Measurements from ENCODE around the gene RPLP1. TPM values are rescaled to one million over a fixed set of nuclear protein-coding genes. Genes with fewer than 3 reads are reported as not detected.

Gene RPLP1
- total RNA-seq, 1 donor from 2014 or later = 1,633 TPM

- no peak for DNase-seq (ENCODE audit: low spot score)
- no peak overlapping the region for H3K4me3 Mint-ChIP-seq
- no peak overlapping the region for H3K27ac Mint-ChIP-seq
- intact Hi-C loops (cut with micrococcal nuclease) = no loop called here
- H3K4me1 Mint-ChIP-seq (ENCODE audit: low read depth) = peaks cover 12% of the 10 kb centered on the region
- H3K36me3 Mint-ChIP-seq (ENCODE audit: low read depth) = no peaks in the 10 kb centered on the region
- H3K9me3 Mint-ChIP-seq = no peaks in the 10 kb centered on the region
- peaks cover 2% of the 10 kb centered on the region for H3K27me3 Mint-ChIP-seq (ENCODE audit: insufficient read depth)
Observed at GRCh38 chr15:69496001-69496400, 43.4 kb downstream of the RPLP1 start.

DNA sequence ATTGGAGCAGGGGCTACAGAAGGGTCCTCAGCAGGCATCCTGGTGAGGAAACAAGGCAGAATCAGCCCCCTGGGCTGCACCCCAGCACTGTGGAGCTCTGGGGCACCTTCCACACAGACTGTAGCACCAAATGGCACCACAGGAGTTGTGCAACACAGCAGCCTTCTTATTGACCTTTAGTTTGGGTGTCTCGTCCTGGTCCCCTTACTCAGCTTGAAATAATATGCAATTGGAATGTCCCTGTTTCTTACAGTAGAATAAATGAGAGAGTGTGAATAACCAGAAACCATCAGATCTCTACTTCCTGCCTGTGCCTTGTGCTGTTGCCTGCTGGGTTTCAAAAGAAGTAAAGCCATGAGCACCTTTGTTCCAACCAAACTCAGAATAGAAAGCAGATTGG, 44.5 kb downstream of the RPLP1 start:
- intact Hi-C loops (cut with micrococcal nuclease) = no loop called here
- H3K4me1 Mint-ChIP-seq (ENCODE audit: low read depth) = peaks cover 12% of the 10 kb centered on the region
- no peaks in the 10 kb centered on the region for H3K27me3 Mint-ChIP-seq (ENCODE audit: insufficient read depth)
- H3K27ac Mint-ChIP-seq = no peak overlapping the region
- no peak for DNase-seq (ENCODE audit: low spot score)
- no peaks in the 10 kb centered on the region for H3K9me3 Mint-ChIP-seq
- H3K36me3 Mint-ChIP-seq (ENCODE audit: low read depth) = no peaks in the 10 kb centered on the region
- H3K4me3 Mint-ChIP-seq = no peak overlapping the region

DNA sequence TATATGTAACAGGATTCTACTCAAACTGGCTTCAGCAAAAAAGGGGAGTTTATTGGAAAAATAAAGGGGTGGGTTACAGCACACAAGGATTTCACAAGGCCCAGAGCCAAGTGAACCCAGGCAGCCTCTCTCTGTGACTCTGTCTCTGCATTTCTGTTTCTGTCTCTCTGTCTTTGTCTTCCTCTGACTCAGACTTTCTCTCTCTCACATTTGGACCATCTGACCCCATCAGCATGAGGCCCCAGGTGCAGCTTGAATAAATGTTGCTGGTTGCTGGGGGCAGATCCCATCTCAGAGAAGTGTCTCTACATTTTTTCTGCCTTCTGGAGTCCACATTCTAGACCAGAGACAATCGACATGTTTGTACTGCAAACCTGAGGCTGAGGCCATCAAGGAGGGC, 45.0 kb downstream of the RPLP1 start:
- DNase-seq (ENCODE audit: low spot score) = no peak
- H3K4me3 Mint-ChIP-seq = no peak overlapping the region
- no peaks in the 10 kb centered on the region for H3K9me3 Mint-ChIP-seq
- H3K4me1 Mint-ChIP-seq (ENCODE audit: low read depth) = peaks cover 12% of the 10 kb centered on the region
- intact Hi-C loops (cut with micrococcal nuclease) = no loop called here
- H3K27ac Mint-ChIP-seq = peak overlapping the region; percentile 37
- H3K36me3 Mint-ChIP-seq (ENCODE audit: low read depth) = no peaks in the 10 kb centered on the region
- H3K27me3 Mint-ChIP-seq (ENCODE audit: insufficient read depth) = no peaks in the 10 kb centered on the region

GRCh38 chr15:69498282-69498681, 45.7 kb downstream of the RPLP1 start:
- no peak for DNase-seq (ENCODE audit: low spot score)
- Mint-ChIP-seq H3K9me3 (no peaks in the 10 kb centered on the region), H3K36me3 (ENCODE audit: low read depth) (no peaks in the 10 kb centered on the region), H3K27ac (no peak overlapping the region), H3K4me3 (no peak overlapping the region), H3K27me3 (ENCODE audit: insufficient read depth) (no peaks in the 10 kb centered on the region), H3K4me1 (ENCODE audit: low read depth) (peaks cover 12% of the 10 kb centered on the region)
- intact Hi-C loops (cut with micrococcal nuclease) = no loop called here

- no peak overlapping the region for H3K27ac Mint-ChIP-seq
- no peaks in the 10 kb centered on the region for H3K9me3 Mint-ChIP-seq
- intact Hi-C loops (cut with micrococcal nuclease) = no loop called here
- no peak for DNase-seq (ENCODE audit: low spot score)
- H3K4me3 Mint-ChIP-seq = no peak overlapping the region
- peaks cover 12% of the 10 kb centered on the region for H3K4me1 Mint-ChIP-seq (ENCODE audit: low read depth)
- H3K27me3 Mint-ChIP-seq (ENCODE audit: insufficient read depth) = peaks cover 4% of the 10 kb centered on the region
- H3K36me3 Mint-ChIP-seq (ENCODE audit: low read depth) = no peaks in the 10 kb centered on the region
Observed at GRCh38 chr15:69498987-69499386, 46.4 kb downstream of the RPLP1 start.

DNA sequence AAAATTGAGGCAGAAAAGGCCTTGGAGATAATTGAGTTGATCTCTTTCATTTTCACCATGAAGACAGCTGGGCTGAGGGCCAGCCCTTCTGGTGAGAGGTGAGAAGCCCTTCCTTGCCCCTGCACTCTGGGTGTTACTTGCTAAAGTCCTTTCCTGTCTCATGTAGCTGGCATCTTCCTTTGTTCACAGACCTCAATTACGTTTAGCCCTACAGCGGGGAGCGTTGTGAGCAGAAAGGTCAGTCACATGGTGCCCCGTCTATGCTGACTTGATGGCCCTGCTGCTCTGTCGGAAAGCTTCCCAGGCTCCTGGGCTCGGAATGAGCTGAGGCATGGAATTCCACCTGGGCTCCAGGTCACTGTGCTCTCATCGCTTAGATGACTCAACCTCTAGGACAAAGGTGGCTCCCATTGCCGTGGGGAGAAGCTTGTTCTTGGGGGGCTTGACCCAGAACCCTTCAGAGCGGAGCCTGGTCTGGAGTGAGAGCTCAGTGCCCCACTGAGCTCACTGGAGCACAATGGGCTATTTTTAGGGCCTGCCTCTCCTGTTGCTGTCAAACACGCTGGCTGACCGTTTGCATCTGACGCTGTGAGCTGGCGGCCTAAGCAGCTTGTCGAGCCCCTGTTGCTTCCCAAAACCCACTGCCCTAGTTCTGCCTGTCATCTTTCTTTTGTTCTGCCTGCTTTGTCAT, 47.0 kb downstream of the RPLP1 start:
- no peak for DNase-seq (ENCODE audit: low spot score)
- no peak overlapping the region for H3K27ac Mint-ChIP-seq
- H3K27me3 Mint-ChIP-seq (ENCODE audit: insufficient read depth) = peaks cover 4% of the 10 kb centered on the region
- H3K4me1 Mint-ChIP-seq (ENCODE audit: low read depth) = peaks cover 12% of the 10 kb centered on the region
- no peaks in the 10 kb centered on the region for H3K36me3 Mint-ChIP-seq (ENCODE audit: low read depth)
- no peaks in the 10 kb centered on the region for H3K9me3 Mint-ChIP-seq
- H3K4me3 Mint-ChIP-seq = no peak overlapping the region
- intact Hi-C loops (cut with micrococcal nuclease) = no loop called here

DNA sequence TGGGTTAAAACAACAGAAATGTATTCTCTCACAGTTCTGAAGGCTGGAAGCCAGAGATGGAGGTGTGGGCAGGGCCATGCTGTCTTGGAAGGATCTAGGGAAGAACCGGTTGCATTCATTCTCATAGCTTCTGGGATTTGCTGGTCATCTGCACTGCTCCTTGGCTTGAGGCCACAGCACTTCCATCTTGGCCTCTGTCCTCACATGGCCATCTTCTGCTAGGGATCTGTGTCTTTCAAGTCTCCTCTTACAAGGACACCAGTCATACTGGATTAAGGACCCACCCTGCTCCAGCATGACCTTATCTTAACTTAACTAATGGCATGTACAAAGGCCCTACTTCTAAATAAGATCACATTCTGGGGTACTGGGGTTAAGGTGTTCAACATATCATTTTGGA, 47.7 kb downstream of the RPLP1 start:
- no peaks in the 10 kb centered on the region for H3K9me3 Mint-ChIP-seq
- no peak overlapping the region for H3K4me3 Mint-ChIP-seq
- intact Hi-C loops (cut with micrococcal nuclease) = no loop called here
- peaks cover 12% of the 10 kb centered on the region for H3K4me1 Mint-ChIP-seq (ENCODE audit: low read depth)
- H3K36me3 Mint-ChIP-seq (ENCODE audit: low read depth) = no peaks in the 10 kb centered on the region
- H3K27me3 Mint-ChIP-seq (ENCODE audit: insufficient read depth) = peaks cover 4% of the 10 kb centered on the region
- no peak overlapping the region for H3K27ac Mint-ChIP-seq
- DNase-seq (ENCODE audit: low spot score) = no peak

DNA sequence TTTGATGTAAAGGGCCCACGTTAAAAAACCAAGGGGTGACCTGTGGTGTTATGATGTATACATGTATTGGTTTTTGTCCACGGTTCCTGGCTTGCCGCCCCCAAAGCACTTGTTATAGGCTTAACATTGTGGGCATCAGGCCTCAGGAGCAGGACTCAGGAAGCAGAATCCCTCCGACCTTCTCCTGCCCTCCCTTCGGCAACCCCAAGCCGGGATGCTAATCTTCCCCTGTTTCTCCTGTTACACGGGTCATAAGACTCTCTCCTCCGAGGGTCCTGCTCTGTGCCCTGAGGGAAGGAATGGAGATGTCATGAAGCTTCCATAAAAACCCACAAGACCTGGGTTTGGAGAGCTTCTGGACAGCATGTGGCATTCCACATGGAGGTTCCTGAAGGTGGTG, 48.8 kb downstream of the RPLP1 start:
- no peaks in the 10 kb centered on the region for H3K9me3 Mint-ChIP-seq
- intact Hi-C loops (cut with micrococcal nuclease) = no loop called here
- no peak overlapping the region for H3K4me3 Mint-ChIP-seq
- H3K4me1 Mint-ChIP-seq (ENCODE audit: low read depth) = peaks cover 12% of the 10 kb centered on the region
- no peak for DNase-seq (ENCODE audit: low spot score)
- no peak overlapping the region for H3K27ac Mint-ChIP-seq
- H3K27me3 Mint-ChIP-seq (ENCODE audit: insufficient read depth) = peaks cover 4% of the 10 kb centered on the region
- no peaks in the 10 kb centered on the region for H3K36me3 Mint-ChIP-seq (ENCODE audit: low read depth)

- no peak overlapping the region for H3K4me3 Mint-ChIP-seq
- H3K27ac Mint-ChIP-seq = no peak overlapping the region
- no peaks in the 10 kb centered on the region for H3K36me3 Mint-ChIP-seq (ENCODE audit: low read depth)
- no peaks in the 10 kb centered on the region for H3K9me3 Mint-ChIP-seq
- peaks cover 4% of the 10 kb centered on the region for H3K27me3 Mint-ChIP-seq (ENCODE audit: insufficient read depth)
- intact Hi-C loops (cut with micrococcal nuclease) = no loop called here
- no peak for DNase-seq (ENCODE audit: low spot score)
- H3K4me1 Mint-ChIP-seq (ENCODE audit: low read depth) = peaks cover 4% of the 10 kb centered on the region
Observed at GRCh38 chr15:69502470-69503045, 49.9 kb downstream of the RPLP1 start.

- Mint-ChIP-seq H3K9me3 (no peaks in the 10 kb centered on the region), H3K4me3 (no peak overlapping the region), H3K36me3 (ENCODE audit: low read depth) (no peaks in the 10 kb centered on the region), H3K4me1 (ENCODE audit: low read depth) (no peaks in the 10 kb centered on the region), H3K27me3 (ENCODE audit: insufficient read depth) (peaks cover 5% of the 10 kb centered on the region), H3K27ac (no peak overlapping the region)
- DNase-seq (ENCODE audit: low spot score) = no peak
- intact Hi-C loops (cut with micrococcal nuclease) = no loop called here
Observed at GRCh38 chr15:69504352-69505040, 51.9 kb downstream of the RPLP1 start.

Other genes starting within 250 kb of the RPLP1 start
- 0.12 TPM in 1 of 2 replicates, not detected in the other for gene PAQR5, start 153.9 kb upstream of the RPLP1 start, total RNA-seq
- gene KIF23, start 38.5 kb upstream of the RPLP1 start, total RNA-seq = 40.8 and 41.6 TPM in 2 replicates